H1 (cell line): ENCODE data around the gene PGAM5. TPM values are rescaled to one million over a fixed set of nuclear protein-coding genes. Genes with fewer than 3 reads are reported as not detected.

Experiments
- CTCF ChIA-PET: fragments of 300-600 bp; sonication (Branson Sonifier 250); formaldehyde crosslinking; loops from one replicate; lab custom pipeline; 2021; ENCODE audit not compliant: partially characterized antibody; lab: Charles Lee
- POLR2A ChIA-PET: fragments of 300-600 bp; sonication (Branson Sonifier 250); formaldehyde crosslinking; loops from one replicate; lab custom pipeline; 2021; ENCODE audit warnings: inconsistent platforms; ENCODE audit not compliant: partially characterized antibody; lab: Charles Lee
- DNase-seq, 2 experiments: peaks; one replicate each; pipeline versions ENCODE4 v3.0.0 to v3.0.0-alpha.2; 2010 to 2022; ENCODE audit warnings: low spot score in 2 of 2, low read depth in 1 of 2, mixed read lengths in 1 of 2
- FAIRE-seq: peaks from 2 replicates; lab custom pipeline; 2011; peaks lifted over from hg19 to GRCh38; lab: Jason Lieb, UNC
- H2AFZ ChIP-seq: 2 replicates; pipeline ENCODE4 v1.8.1; 2012; ENCODE audit warnings: low read length, inconsistent platforms
- H2AK5ac ChIP-seq: 2 replicates; pipeline ENCODE4 v1.6.1; 2013; ENCODE audit warnings: low read depth, low read length
- H2BK120ac ChIP-seq: replicated peaks from 2 replicates; pipeline ENCODE3; 2013; ENCODE audit warnings: low read depth, low read length, inconsistent platforms
- H2BK12ac ChIP-seq: 2 replicates; pipeline ENCODE4 v1.6.1; 2013; ENCODE audit warnings: low read depth, low read length
- H2BK15ac ChIP-seq: 2 replicates; pipeline ENCODE4 v1.6.1; 2013; ENCODE audit warnings: low read length
- H2BK20ac ChIP-seq: 2 replicates; pipeline ENCODE4 v1.6.1; 2013; ENCODE audit warnings: low read length
- H2BK5ac ChIP-seq: 2 replicates; pipeline ENCODE4 v1.6.1; 2013; ENCODE audit warnings: low read depth, low read length
- H3K14ac ChIP-seq: 2 replicates; pipeline ENCODE4 v1.6.1; 2013; ENCODE audit warnings: inconsistent platforms; ENCODE audit not compliant: insufficient read length
- H3K18ac ChIP-seq: 2 replicates; pipeline ENCODE4 v1.6.1; 2013; ENCODE audit warnings: low read length; ENCODE audit errors: extremely low read depth
- H3K23ac ChIP-seq: 2 replicates; pipeline ENCODE4 v1.6.1; 2013; ENCODE audit warnings: inconsistent platforms; ENCODE audit not compliant: insufficient read length
- H3K23me2 ChIP-seq: 2 replicates; pipeline ENCODE4 v1.6.1; 2013; ENCODE audit warnings: low read depth, low read length
- H3K27ac ChIP-seq: 2 replicates; pipeline ENCODE4 v1.6.1; 2011; ENCODE audit warnings: low read depth, low read length, inconsistent platforms
- H3K27me3 ChIP-seq, 4 experiments: replicated peaks in 1 of 4; 1 replicate in 1 of 4; 2 replicates in 3 of 4; pipeline versions ENCODE4 v1.6.1 to v1.8.1; 2011 to 2013; ENCODE audit warnings: low read length in 3 of 4, mild to moderate bottlenecking in 3 of 4, inconsistent platforms in 2 of 4, mixed read lengths in 2 of 4, moderate library complexity in 1 of 4; ENCODE audit not compliant: control insufficient read depth in 3 of 4, insufficient read depth in 3 of 4; ENCODE audit errors: extremely low read depth in 1 of 4
- H3K36me3 ChIP-seq, 4 experiments: 2 replicates each; pipeline versions ENCODE4 v1.6.1 to v1.8.1; 2011 to 2013; ENCODE audit warnings: mild to moderate bottlenecking in 4 of 4, low read length in 3 of 4, moderate library complexity in 2 of 4, control low read depth in 1 of 4, inconsistent platforms in 1 of 4; ENCODE audit not compliant: insufficient read depth in 4 of 4, control insufficient read depth in 2 of 4
- H3K4ac ChIP-seq: replicated peaks from 2 replicates; pipeline ENCODE3; 2013; ENCODE audit warnings: low read length, low read depth, mixed read lengths, inconsistent platforms; ENCODE audit not compliant: insufficient read length
- H3K4me1 ChIP-seq, 4 experiments: replicated peaks in 1 of 4; 1 replicate in 1 of 4; 2 replicates in 3 of 4; pipeline versions ENCODE4 v1.6.1 to v1.8.1; 2011 to 2013; ENCODE audit warnings: low read length in 3 of 4, inconsistent platforms in 2 of 4, mixed read lengths in 1 of 4; ENCODE audit not compliant: insufficient read depth in 4 of 4, control insufficient read depth in 3 of 4
- H3K4me2 ChIP-seq, 2 experiments: 2 replicates each; pipeline versions ENCODE4 v1.6.1 to v1.8.1; 2011 to 2013; ENCODE audit warnings: low read depth in 2 of 2, low read length in 2 of 2, control low read depth in 1 of 2, inconsistent platforms in 1 of 2, mild to moderate bottlenecking in 1 of 2; ENCODE audit not compliant: insufficient read depth in 1 of 2
- H3K4me3 ChIP-seq, 4 experiments: fragments of 200-600, 300-600 bp in 1 of 4; sonication (generic), shearing (Covaris generic), sonication (Bioruptor Twin) in 1 of 4; 2 replicates each; pipeline versions ENCODE4 v1.5.1 to v1.8.1; 2011 to 2016; ENCODE audit warnings: low read length in 4 of 4, low read depth in 3 of 4, control low read depth in 2 of 4, inconsistent platforms in 2 of 4, mild to moderate bottlenecking in 2 of 4, mixed read lengths in 1 of 4, moderate library complexity in 1 of 4; ENCODE audit not compliant: insufficient read depth in 2 of 4; ENCODE audit errors: extremely low read depth in 1 of 4
- H3K56ac ChIP-seq: replicated peaks from 2 replicates; pipeline ENCODE3; 2013; ENCODE audit warnings: low read depth, mild to moderate bottlenecking, mixed read lengths, low read length, inconsistent platforms; ENCODE audit not compliant: insufficient read length
- H3K79me1 ChIP-seq: 2 replicates; pipeline ENCODE4 v1.6.1; 2013; ENCODE audit warnings: low read depth, low read length, control low read depth
- H3K79me2 ChIP-seq, 2 experiments: 2 replicates each; pipeline versions ENCODE4 v1.6.1 to v1.8.1; 2012 to 2013; ENCODE audit warnings: low read length in 2 of 2, mild to moderate bottlenecking in 2 of 2, inconsistent platforms in 1 of 2; ENCODE audit not compliant: insufficient read depth in 2 of 2, control insufficient read depth in 1 of 2
- H3K9ac ChIP-seq, 4 experiments: replicated peaks in 1 of 4; 1 replicate in 1 of 4; 2 replicates in 3 of 4; pipeline versions ENCODE4 v1.6.1 to v1.8.1; 2011 to 2013; ENCODE audit warnings: low read depth in 3 of 4, low read length in 3 of 4, control low read depth in 2 of 4, mild to moderate bottlenecking in 2 of 4, moderate library complexity in 2 of 4, inconsistent platforms in 1 of 4; ENCODE audit errors: extremely low read depth in 1 of 4
- H3K9me3 ChIP-seq, 2 experiments: 2 replicates each; pipeline versions ENCODE4 v1.6.1 to v1.8.1; 2012 to 2013; ENCODE audit warnings: mild to moderate bottlenecking in 2 of 2, moderate library complexity in 2 of 2, control low read depth in 1 of 2, inconsistent platforms in 1 of 2, low read depth in 1 of 2, low read length in 1 of 2, mixed read lengths in 1 of 2; ENCODE audit not compliant: insufficient read depth in 2 of 2
- H4K20me1 ChIP-seq, 2 experiments: replicated peaks in 1 of 2; 2 replicates each; pipeline versions ENCODE3 to v1.8.1; 2011 to 2013; ENCODE audit warnings: inconsistent platforms in 2 of 2, low read length in 2 of 2, mild to moderate bottlenecking in 1 of 2; ENCODE audit not compliant: insufficient read depth in 2 of 2, control insufficient read depth in 1 of 2
- H4K5ac ChIP-seq: 2 replicates; pipeline ENCODE4 v1.6.1; 2013; ENCODE audit warnings: low read length, low read depth, mixed read lengths, inconsistent platforms; ENCODE audit not compliant: insufficient read length
- H4K8ac ChIP-seq: 2 replicates; pipeline ENCODE4 v1.8.0; 2013; ENCODE audit warnings: mild to moderate bottlenecking, moderate library complexity, low read length, inconsistent platforms; ENCODE audit not compliant: insufficient read depth; ENCODE audit errors: extremely low read depth
- H4K91ac ChIP-seq: replicated peaks from 2 replicates; pipeline ENCODE3; 2013; ENCODE audit warnings: low read length, mixed read lengths, inconsistent platforms; ENCODE audit not compliant: insufficient read length
- HDAC2 ChIP-seq, 2 experiments: fragments of 300-600 bp in 1 of 2; sonication (generic) in 1 of 2; IDR thresholded peaks; 2 replicates each; pipeline ENCODE4 v1.6.1; 2011 to 2012; ENCODE audit warnings: low read depth in 2 of 2, low read length in 2 of 2, mild to moderate bottlenecking in 2 of 2, moderate library complexity in 2 of 2, borderline replicate concordance in 1 of 2, inconsistent platforms in 1 of 2
- JUN ChIP-seq: IDR thresholded peaks from 2 replicates; pipeline ENCODE4 v1.6.1; 2011; ENCODE audit warnings: low read depth, mild to moderate bottlenecking, improper control_type of control experiment, low read length
- JUND ChIP-seq: IDR thresholded peaks from 2 replicates; pipeline ENCODE4 v1.6.1; 2011; ENCODE audit warnings: mild to moderate bottlenecking, improper control_type of control experiment, low read length
- MAFK ChIP-seq: IDR thresholded peaks from 2 replicates; pipeline ENCODE4 v1.6.1; 2012; ENCODE audit warnings: low read depth, mild to moderate bottlenecking, improper control_type of control experiment, low read length
- NANOG ChIP-seq: IDR thresholded peaks from 2 replicates; pipeline ENCODE4 v1.6.1; 2011; ENCODE audit warnings: low read length, low read depth, mild to moderate bottlenecking, inconsistent platforms; ENCODE audit not compliant: insufficient read depth, poor library complexity, severe bottlenecking
- RBBP5 ChIP-seq: IDR thresholded peaks from 2 replicates; pipeline ENCODE4 v1.7.1; 2012; ENCODE audit warnings: low read depth, mild to moderate bottlenecking, inconsistent platforms, low read length, moderate library complexity, borderline replicate concordance
- SIN3A ChIP-seq, 2 experiments: IDR thresholded peaks in 1 of 2; conservative IDR thresholded peaks in 1 of 2; 2 replicates each; pipeline ENCODE4 v1.6.1; 2011 to 2012; ENCODE audit warnings: low read length in 2 of 2, improper control_type of control experiment in 1 of 2, low read depth in 1 of 2, mild to moderate bottlenecking in 1 of 2
- SP1 ChIP-seq: IDR thresholded peaks from 2 replicates; pipeline ENCODE4 v1.6.1; 2011; ENCODE audit warnings: low read depth, low read length
- SP2 ChIP-seq: IDR thresholded peaks from 2 replicates; pipeline ENCODE4 v1.6.1; 2012; ENCODE audit warnings: mild to moderate bottlenecking, low read length, inconsistent platforms
- YY1 ChIP-seq: IDR thresholded peaks from 2 replicates; pipeline ENCODE4 v1.6.1; 2011; ENCODE audit warnings: low read depth, mild to moderate bottlenecking, low read length
- WGBS, 2 experiments: shearing (Covaris generic) in 1 of 2; methylation state at CpG; one replicate each; pipeline versions ENCODE4 v1.1.6 to v1.1.7; 2013 to 2015; ENCODE audit warnings: low lambda C conversion rate in 2 of 2, mixed read lengths in 2 of 2, inconsistent platforms in 1 of 2, low coverage in 1 of 2, missing lambda C conversion rate in 1 of 2; ENCODE audit not compliant: insufficient replicate concordance in 2 of 2, insufficient coverage in 1 of 2, insufficient read length in 1 of 2; ENCODE audit errors: extremely low coverage in 1 of 2, missing lambda C conversion rate in 1 of 2; 5-methylcytosine and 5-hydroxymethylcytosine counted together
- polyA plus RNA-seq, 7 experiments: library from polyadenylated mRNA; depleted of rRNA in 3 of 7; stranded (reverse) in 5 of 7; unstranded in 2 of 7; fragments of >200 nt in 5 of 7; fragments of 200-250 nt in 2 of 7; gene quantifications; 1 replicate in 5 of 7; 2 replicates in 1 of 7; 4 replicates in 1 of 7; pipeline versions ENCODE4 v1.2.1 to v1.2.3, GENCODE V29; 2011 to 2013; ENCODE audit warnings: missing spikeins in 2 of 7, mixed read lengths in 2 of 7
- total RNA-seq: library from RNA; stranded (reverse); fragmentation: NEBNext Ultra II Directional; extraction: Animal tissue kit (Norgen Biotek cat#: 25700); gene quantifications from 2 replicates; pipeline ENCODE4 v1.2.1, GENCODE V29; 2021

The PGAM5 gene
- total and polyA plus RNA-seq, 2 of the 8 experiments (the other 6 are each of a cell fraction or from before 2014, with no cell fraction given): 66.4 to 84.0 TPM

DNA sequence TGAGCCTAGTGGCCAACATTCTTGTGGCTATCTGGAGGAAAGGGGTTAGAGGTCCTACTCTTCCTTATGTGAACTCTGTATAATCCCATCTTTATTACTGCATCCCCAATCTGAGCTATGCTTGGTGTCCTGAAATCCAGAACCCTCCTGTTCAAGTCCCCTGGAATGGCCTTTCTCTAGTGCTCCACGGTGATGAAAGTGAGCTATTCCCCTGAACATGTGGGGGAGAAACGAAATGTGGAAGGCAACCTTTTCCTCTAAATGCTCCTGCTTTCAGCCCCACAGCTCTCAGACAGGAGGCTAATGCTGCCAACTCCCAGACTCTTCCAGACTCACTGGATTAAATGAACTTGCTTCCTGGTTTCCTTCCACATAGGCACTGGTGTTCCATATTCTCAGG, 2.5 kb upstream of the PGAM5 start:
- CTCF ChIA-PET: interaction anchor here (1.1 to 1.2 kb wide), 4 partner anchors 22 to 70 kb away, joined by 3 to 4 read pairs (median 3); no protein-coding TSS in a partner anchor

More for the DNA sequence above, 2.5 kb upstream of the PGAM5 start:
- 84% methylated on average over 2 of the region's 2 CpGs; no CpG with 5 or more reads in 1 of the 2 experiments for WGBS, 2 experiments
- no peak overlapping the region for H4K91ac ChIP-seq
- TF ChIP-seq NANOG (no peak), SP1 (no peak), YY1 (no peak), MAFK (no peak), RBBP5 (no peak), SIN3A (conservative IDR thresholded peaks at IDR 0.05 in 1 of 2, IDR thresholded peaks at IDR 0.05 in 1 of 2; ENCODE audit: low read depth in 1 of 2, low read length in 2 of 2) (no peak), JUN (no peak), JUND (no peak), SP2 (no peak), HDAC2 (IDR thresholded peaks at IDR 0.05; ENCODE audit: borderline replicate concordance in 1 of 2, low read depth in 2 of 2, low read length in 2 of 2) (no peak)
- H2BK20ac ChIP-seq: no peak overlapping the region
- H3K4me3 ChIP-seq: no peak overlapping the region
- peaks cover under 1% of the 10 kb centered on the region for H3K79me1 ChIP-seq
- H3K79me2 ChIP-seq: peaks cover 7 to 19% of the 10 kb centered on the region in 2 experiments
- no peak overlapping the region for H3K4ac ChIP-seq
- DNase-seq (no peak), FAIRE-seq (no peak)
- H3K4me1 ChIP-seq: no peaks in the 10 kb centered on the region; a peak in 2 of 7 replicates
- H3K23me2 ChIP-seq: peaks cover 6% of the 10 kb centered on the region; the same call in 1 of the 2 replicates
- H3K14ac ChIP-seq: no peak overlapping the region
- no peaks in the 10 kb centered on the region; a peak in 1 of 4 replicates for H3K9me3 ChIP-seq
- H2BK5ac ChIP-seq: no peak overlapping the region
- H3K27ac ChIP-seq: no peak overlapping the region
- H2AK5ac ChIP-seq: no peak overlapping the region
- no peaks in the 10 kb centered on the region for H3K27me3 ChIP-seq
- H3K18ac ChIP-seq: no peak overlapping the region
- H4K5ac ChIP-seq: no peak overlapping the region
- H3K9ac ChIP-seq: no peak overlapping the region
- no peak overlapping the region for H3K23ac ChIP-seq
- H3K4me2 ChIP-seq: no peak overlapping the region
- H2AFZ ChIP-seq: no peak overlapping the region
- no peak overlapping the region for H2BK15ac ChIP-seq
- POLR2A ChIA-PET: interaction anchor here (0.7 to 3.8 kb wide), 9 partner anchors 9 to 81 kb away, joined by 3 to 17 read pairs (median 3); no protein-coding TSS in a partner anchor
- H2BK120ac ChIP-seq: no peak overlapping the region
- H3K36me3 ChIP-seq: peaks cover 0 to 5% (median 0%) of the 10 kb centered on the region in 4 experiments; a peak in 1 of 8 replicates
- H4K20me1 ChIP-seq: peaks cover 0 to 2% of the 10 kb centered on the region in 2 experiments
- H4K8ac ChIP-seq: no peak overlapping the region
- no peak overlapping the region for H2BK12ac ChIP-seq
- no peak overlapping the region for H3K56ac ChIP-seq
